ENCODE results near the gene PCDHGA4. TPM values are rescaled to one million over a fixed set of nuclear protein-coding genes. Genes with fewer than 3 reads are reported as not detected.

PCDHGA4 gene
- total RNA-seq, 1 experiment from 2014 or later = 2.6 TPM

GRCh38 chr5:141328231-141328630 lies 26.6 kb upstream of the PCDHGA4 start:
- Mint-ChIP-seq H3K4me3 (no peak overlapping the region), H3K36me3 (ENCODE audit: insufficient read depth in 1 of 3, low read depth in 3 of 3) (peaks cover 9 to 38% (median 15%) of the 10 kb centered on the region in 3 experiments), H3K9me3 (peaks cover 46 to 56% of the 10 kb centered on the region in 2 experiments), H3K27me3 (ENCODE audit: low read depth) (peaks cover 7% of the 10 kb centered on the region), H3K27ac (no peak overlapping the region), H3K4me1 (peaks cover 5 to 6% of the 10 kb centered on the region in 2 experiments)
- peaks cover 22% of the 10 kb centered on the region for H3K9me3 ChIP-seq (ENCODE audit: control insufficient read depth, low read depth, low read length)
- no peak overlapping the region for H2AK5ac ChIP-seq (ENCODE audit: insufficient read length, low read length)
- WGBS (ENCODE audit: extremely low coverage, insufficient read length, low lambda C conversion rate) = no CpG with 5 or more reads among the region's 8 CpGs
- H4K91ac ChIP-seq (ENCODE audit: insufficient read length, low read depth, low read length) = no peak overlapping the region
- H3K23me2 ChIP-seq (ENCODE audit: insufficient read length, low read depth, low read length, poor library complexity, severe bottlenecking) = peaks cover 9% of the 10 kb centered on the region
- no peak overlapping the region for H3K27ac ChIP-seq (ENCODE audit: insufficient read length, low read depth, low read length)
- no peaks in the 10 kb centered on the region for H3K79me1 ChIP-seq (ENCODE audit: insufficient read depth, low read depth, low read length, poor library complexity, severe bottlenecking)
- H3K56ac ChIP-seq (ENCODE audit: insufficient read length, low read depth, low read length) = no peak overlapping the region
- H2AFZ ChIP-seq (ENCODE audit: low read length) = no peak overlapping the region
- no peak for DNase-seq
- H3K79me2 ChIP-seq (ENCODE audit: insufficient read depth, low read length) = no peaks in the 10 kb centered on the region
- H2BK12ac ChIP-seq (ENCODE audit: insufficient read length, low read depth, low read length) = no peak overlapping the region
- no peaks in the 10 kb centered on the region for H4K20me1 ChIP-seq (ENCODE audit: control insufficient read depth, insufficient read depth, insufficient read length)
- no peak overlapping the region for H3K18ac ChIP-seq (ENCODE audit: insufficient read length, low read depth, low read length)
- H3K23ac ChIP-seq (ENCODE audit: insufficient read length, low read depth, low read length) = no peak overlapping the region
- H3K4me2 ChIP-seq (ENCODE audit: insufficient read depth, insufficient read length, low read length) = no peak overlapping the region
- H3T11ph ChIP-seq (ENCODE audit: low read length) = no peak overlapping the region
- TF ChIP-seq CTCF (conservative IDR thresholded peaks at IDR 0.05) = no peak
- H3K27me3 ChIP-seq (ENCODE audit: insufficient read depth, low read length) = no peaks in the 10 kb centered on the region
- no peak overlapping the region for H3K4ac ChIP-seq (ENCODE audit: low read depth, low read length)
- H4K8ac ChIP-seq (replicated peaks; ENCODE audit: insufficient read length, low read depth, low read length) = no peak overlapping the region
- H3K4me1 ChIP-seq (ENCODE audit: insufficient read depth, low read length) = no peaks in the 10 kb centered on the region
- H2BK20ac ChIP-seq (ENCODE audit: low read depth, low read length, poor library complexity, severe bottlenecking) = no peak overlapping the region
- no peak overlapping the region for H3K14ac ChIP-seq (ENCODE audit: insufficient read depth, low read length)
- H2BK120ac ChIP-seq (ENCODE audit: low read depth, low read length, poor library complexity, severe bottlenecking) = no peak overlapping the region
- no peak overlapping the region for H3K9ac ChIP-seq (ENCODE audit: extremely low read depth, insufficient read length, low read length)
- no peak overlapping the region for H2BK15ac ChIP-seq (ENCODE audit: low read depth, low read length)
- H4K5ac ChIP-seq (ENCODE audit: insufficient read length, low read depth, low read length) = no peak overlapping the region
- H2BK5ac ChIP-seq (ENCODE audit: insufficient read length, low read length) = no peak overlapping the region

Measured in H9 (cell line).